Measurements from ENCODE around the gene OGFR.

Gene OGFR

DNA sequence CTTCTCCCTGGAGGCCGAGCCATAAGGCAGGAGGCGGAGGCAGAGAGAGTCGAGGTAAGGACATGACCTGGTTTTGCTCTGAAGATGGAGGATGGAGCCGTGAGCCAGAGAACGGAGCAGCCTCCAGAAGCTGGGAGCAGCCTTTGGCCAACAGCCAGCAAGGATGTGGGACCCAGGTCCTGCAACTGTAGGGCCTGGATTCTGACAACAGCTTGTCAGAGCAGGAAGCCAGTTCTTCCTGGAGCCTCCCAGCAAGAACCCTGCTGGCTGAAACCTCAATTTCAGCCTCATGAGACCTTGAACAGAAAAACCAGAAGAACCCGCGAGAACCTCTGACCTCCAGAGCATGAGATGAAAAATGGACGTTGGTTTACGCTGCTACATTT, 21.7 kb upstream of the OGFR start:
- Histone ChIP-seq H3K79me2 (ENCODE audit: control insufficient read depth, low read length) (no peaks in the 10 kb centered on the region), H3K36me3 (ENCODE audit: control insufficient read depth, low read length) (no peaks in the 10 kb centered on the region), H3K27ac (ENCODE audit: low read depth, low read length) (no peak overlapping the region), H3K27me3 (ENCODE audit: control insufficient read depth, low read length) (no peaks in the 10 kb centered on the region; the same call in 1 of the 2 replicates), H3K9me3 (ENCODE audit: control insufficient read depth, insufficient read depth, low read length) (no peaks in the 10 kb centered on the region), H3K4me3 (ENCODE audit: low read length) (no peak overlapping the region), H3K4me1 (ENCODE audit: control insufficient read depth, low read length) (0 out of 2 replicates have a peak, but pooled peaks cover 3% of the 10 kb centered on the region), H4K20me1 (ENCODE audit: control insufficient read depth, insufficient read depth, low read depth, low read length) (no peaks in the 10 kb centered on the region), H3K9me2 (replicated peaks; ENCODE audit: control insufficient read depth, low read length) (no peaks in the 10 kb centered on the region), H3F3A (ENCODE audit: control insufficient read depth, insufficient read depth) (no peaks in the 10 kb centered on the region), H3K4me2 (ENCODE audit: low read length) (no peak overlapping the region)
- TF ChIP-seq, protein P1, sequence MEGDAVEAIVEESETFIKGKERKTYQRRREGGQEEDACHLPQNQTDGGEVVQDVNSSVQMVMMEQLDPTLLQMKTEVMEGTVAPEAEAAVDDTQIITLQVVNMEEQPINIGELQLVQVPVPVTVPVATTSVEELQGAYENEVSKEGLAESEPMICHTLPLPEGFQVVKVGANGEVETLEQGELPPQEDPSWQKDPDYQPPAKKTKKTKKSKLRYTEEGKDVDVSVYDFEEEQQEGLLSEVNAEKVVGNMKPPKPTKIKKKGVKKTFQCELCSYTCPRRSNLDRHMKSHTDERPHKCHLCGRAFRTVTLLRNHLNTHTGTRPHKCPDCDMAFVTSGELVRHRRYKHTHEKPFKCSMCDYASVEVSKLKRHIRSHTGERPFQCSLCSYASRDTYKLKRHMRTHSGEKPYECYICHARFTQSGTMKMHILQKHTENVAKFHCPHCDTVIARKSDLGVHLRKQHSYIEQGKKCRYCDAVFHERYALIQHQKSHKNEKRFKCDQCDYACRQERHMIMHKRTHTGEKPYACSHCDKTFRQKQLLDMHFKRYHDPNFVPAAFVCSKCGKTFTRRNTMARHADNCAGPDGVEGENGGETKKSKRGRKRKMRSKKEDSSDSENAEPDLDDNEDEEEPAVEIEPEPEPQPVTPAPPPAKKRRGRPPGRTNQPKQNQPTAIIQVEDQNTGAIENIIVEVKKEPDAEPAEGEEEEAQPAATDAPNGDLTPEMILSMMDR (IDR thresholded peaks at IDR 0.05; ENCODE audit: low read depth, low read length, poor library complexity, severe bottlenecking) = no peak
- TF ChIP-seq EZH2phosphoT487 (IDR thresholded peaks at IDR 0.05; ENCODE audit: borderline replicate concordance, low read length) = no peak

DNA sequence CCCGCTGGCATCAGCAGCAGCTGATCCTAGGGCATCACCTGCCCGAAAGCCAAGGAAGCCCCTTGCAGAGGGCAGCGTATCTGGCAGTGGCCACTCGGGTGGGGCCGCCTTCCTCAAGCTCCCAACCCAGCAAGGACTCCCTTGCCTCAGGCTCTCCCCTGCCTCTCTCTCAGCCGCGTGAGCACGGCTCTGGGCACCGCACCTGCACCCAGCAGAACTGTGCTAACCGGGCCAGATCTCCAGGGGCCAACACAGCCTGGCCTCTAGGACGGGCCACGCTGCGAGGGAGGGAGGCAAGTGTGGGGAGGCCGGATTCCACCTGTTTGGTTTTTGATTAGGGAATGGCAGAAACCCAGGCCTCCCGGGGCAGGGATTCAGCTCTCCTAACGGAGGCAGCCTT, 20.1 kb upstream of the OGFR start:
- Histone ChIP-seq H3K4me3 (ENCODE audit: low read length) (no peak overlapping the region), H4K20me1 (ENCODE audit: control insufficient read depth, insufficient read depth, low read depth, low read length) (no peaks in the 10 kb centered on the region), H3K9me3 (ENCODE audit: control insufficient read depth, insufficient read depth, low read length) (no peaks in the 10 kb centered on the region), H3K9me2 (replicated peaks; ENCODE audit: control insufficient read depth, low read length) (no peaks in the 10 kb centered on the region), H3F3A (ENCODE audit: control insufficient read depth, insufficient read depth) (no peaks in the 10 kb centered on the region), H3K79me2 (ENCODE audit: control insufficient read depth, low read length) (no peaks in the 10 kb centered on the region), H3K4me2 (ENCODE audit: low read length) (no peak overlapping the region), H3K36me3 (ENCODE audit: control insufficient read depth, low read length) (no peaks in the 10 kb centered on the region), H3K27me3 (ENCODE audit: control insufficient read depth, low read length) (peaks cover 5% of the 10 kb centered on the region), H3K4me1 (ENCODE audit: control insufficient read depth, low read length) (0 out of 2 replicates have a peak, but pooled peaks cover 3% of the 10 kb centered on the region), H3K27ac (ENCODE audit: low read depth, low read length) (no peak overlapping the region)
- TF ChIP-seq, protein P1 (IDR thresholded peaks at IDR 0.05; ENCODE audit: low read depth, low read length, poor library complexity, severe bottlenecking) = no peak
- no peak for TF ChIP-seq EZH2phosphoT487 (IDR thresholded peaks at IDR 0.05; ENCODE audit: borderline replicate concordance, low read length)

DNA sequence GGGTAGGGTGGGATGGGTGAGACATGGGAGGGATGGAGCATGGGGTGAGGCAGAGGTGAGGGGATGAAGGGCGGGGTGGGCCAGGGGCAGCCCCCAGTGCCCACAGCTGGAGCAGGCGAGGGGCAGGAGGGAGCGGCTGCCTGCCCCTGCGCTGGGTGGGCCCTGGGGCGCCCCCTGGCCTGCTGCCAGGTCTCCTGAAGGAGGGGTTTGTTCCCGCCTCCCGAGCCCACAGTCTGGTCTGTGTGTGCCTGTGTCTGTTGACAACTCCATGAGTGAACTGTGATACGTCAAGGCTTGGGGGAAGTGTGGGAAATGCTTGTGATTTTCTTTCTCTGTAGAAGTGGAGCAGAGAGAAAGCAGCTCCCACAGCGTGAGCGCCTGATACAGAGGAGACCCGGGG, 19.2 kb upstream of the OGFR start:
- H4K20me1 ChIP-seq (ENCODE audit: control insufficient read depth, insufficient read depth, low read depth, low read length) = no peaks in the 10 kb centered on the region
- no peaks in the 10 kb centered on the region for H3F3A ChIP-seq (ENCODE audit: control insufficient read depth, insufficient read depth)
- H3K79me2 ChIP-seq (ENCODE audit: control insufficient read depth, low read length) = no peaks in the 10 kb centered on the region
- no peaks in the 10 kb centered on the region for H3K36me3 ChIP-seq (ENCODE audit: control insufficient read depth, low read length)
- H3K4me3 ChIP-seq (ENCODE audit: low read length) = no peak overlapping the region
- no peaks in the 10 kb centered on the region for H3K9me3 ChIP-seq (ENCODE audit: control insufficient read depth, insufficient read depth, low read length)
- H3K4me2 ChIP-seq (ENCODE audit: low read length) = no peak overlapping the region
- H3K27ac ChIP-seq (ENCODE audit: low read depth, low read length) = no peak overlapping the region
- no peaks in the 10 kb centered on the region for H3K9me2 ChIP-seq (replicated peaks; ENCODE audit: control insufficient read depth, low read length)
- peaks cover 9% of the 10 kb centered on the region for H3K27me3 ChIP-seq (ENCODE audit: control insufficient read depth, low read length)
- H3K4me1 ChIP-seq (ENCODE audit: control insufficient read depth, low read length) = 0 out of 2 replicates have a peak, but pooled peaks cover 3% of the 10 kb centered on the region
- TF ChIP-seq, protein P1 (IDR thresholded peaks at IDR 0.05; ENCODE audit: low read depth, low read length, poor library complexity, severe bottlenecking) = no peak
- no peak for TF ChIP-seq EZH2phosphoT487 (IDR thresholded peaks at IDR 0.05; ENCODE audit: borderline replicate concordance, low read length)

Measured in DOHH2 (cell line).